ENCODE measurements around the gene FASTKD2. TPM values are rescaled to one million over a fixed set of nuclear protein-coding genes. Genes with fewer than 3 reads are reported as not detected.

Gene FASTKD2
- total RNA-seq = 39.9 TPM
- long read RNA-seq, transcript FASTKD2-201 (12 exons, 3,188 nt) = major isoform, 68 of 125 reads
- long read RNA-seq, transcript FASTKD2-202 (12 exons, 2,586 nt) = minor isoform, 40 of 125 reads
- long read RNA-seq, partial matches to known transcripts = 4 of 125 reads
- long read RNA-seq, other reads (novel, unspliced or antisense) = 10 of 125 reads

GRCh38 chr2:206765242-206766056 lies at the start of gene FASTKD2, which contains the start of gene MDH1B:
FASTKD2 (plus strand) TSS chr2:206765606; CDS start chr2:206766694, 1,088 bp downstream.
MDH1B (minus strand) TSS chr2:206765328; CDS start chr2:206765271, 57 bp downstream.
- intact Hi-C loops (cut with micrococcal nuclease) = no loop called here
- H3K36me3 ChIP-seq = peaks cover 31% of the 10 kb centered on the region
- peak within 1 kb of the TSS; percentile 92 for H3K4me3 ChIP-seq
- H3K27ac ChIP-seq (replicated peaks) = peak within 1 kb of the TSS; percentile 92
- no peaks in the 10 kb centered on the region for H3K9me3 ChIP-seq (replicated peaks)
- TF ChIP-seq CTCF (IDR thresholded peaks at IDR 0.05; ENCODE audit: borderline replicate concordance) = no peak
- no peaks in the 10 kb centered on the region for H3K27me3 ChIP-seq (ENCODE audit: low read depth)
- peaks cover 54% of the 10 kb centered on the region for H3K4me1 ChIP-seq
- DNase-seq = peak; percentile 88

GRCh38 chr2:206716623-206717022 lies 48.8 kb upstream of the FASTKD2 start:
- Histone ChIP-seq H3K27me3 (ENCODE audit: low read depth) (no peaks in the 10 kb centered on the region), H3K36me3 (no peaks in the 10 kb centered on the region), H3K9me3 (replicated peaks) (peaks cover 8% of the 10 kb centered on the region), H3K27ac (replicated peaks) (no peak overlapping the region), H3K4me1 (no peaks in the 10 kb centered on the region), H3K4me3 (no peak overlapping the region)
- intact Hi-C loops (cut with micrococcal nuclease) = no loop called here
- no peak for DNase-seq
- no peak for TF ChIP-seq CTCF (IDR thresholded peaks at IDR 0.05; ENCODE audit: borderline replicate concordance)

- H3K9me3 ChIP-seq (replicated peaks) = peaks cover 8% of the 10 kb centered on the region
- no peak within 1 kb of the TSS for H3K4me3 ChIP-seq
- H3K4me1 ChIP-seq = no peaks in the 10 kb centered on the region
- H3K27ac ChIP-seq (replicated peaks) = no peak within 1 kb of the TSS
- intact Hi-C loops (cut with micrococcal nuclease) = no loop called here
- TF ChIP-seq CTCF (IDR thresholded peaks at IDR 0.05; ENCODE audit: borderline replicate concordance) = no peak
- no peaks in the 10 kb centered on the region for H3K36me3 ChIP-seq
- no peaks in the 10 kb centered on the region for H3K27me3 ChIP-seq (ENCODE audit: low read depth)
- DNase-seq = no peak
Measured at GRCh38 chr2:206718296-206718695, 47.1 kb upstream of the FASTKD2 start, which contains the start of gene DYTN. DYTN (minus strand) TSS chr2:206718396; CDS start chr2:206718279, 117 bp downstream.

GRCh38 chr2:206721256-206721920 lies 44.0 kb upstream of the FASTKD2 start:
- intact Hi-C loops (cut with micrococcal nuclease) = no loop called here
- H3K4me1 ChIP-seq = no peaks in the 10 kb centered on the region
- no peak overlapping the region for H3K4me3 ChIP-seq
- no peak overlapping the region for H3K27ac ChIP-seq (replicated peaks)
- no peak for DNase-seq
- no peaks in the 10 kb centered on the region for H3K27me3 ChIP-seq (ENCODE audit: low read depth)
- H3K36me3 ChIP-seq = no peaks in the 10 kb centered on the region
- TF ChIP-seq CTCF (IDR thresholded peaks at IDR 0.05; ENCODE audit: borderline replicate concordance) = no peak
- H3K9me3 ChIP-seq (replicated peaks) = peaks cover 8% of the 10 kb centered on the region

GRCh38 chr2:206723288-206723687 lies 42.1 kb upstream of the FASTKD2 start:
- H3K4me3 ChIP-seq = no peak overlapping the region
- H3K27ac ChIP-seq (replicated peaks) = no peak overlapping the region
- no peak for DNase-seq
- TF ChIP-seq CTCF (IDR thresholded peaks at IDR 0.05; ENCODE audit: borderline replicate concordance) = no peak
- H3K27me3 ChIP-seq (ENCODE audit: low read depth) = no peaks in the 10 kb centered on the region
- peaks cover under 1% of the 10 kb centered on the region for H3K4me1 ChIP-seq
- peaks cover 8% of the 10 kb centered on the region for H3K9me3 ChIP-seq (replicated peaks)
- H3K36me3 ChIP-seq = no peaks in the 10 kb centered on the region
- intact Hi-C loops (cut with micrococcal nuclease) = no loop called here

All from left ventricle myocardium inferior (tissue), 1 donor.